OCI-LY7 (cell line): ENCODE measurements around the gene TEX50.

Experiments
- CTCF ChIP-seq: fragments of 200-600 bp; sonication (generic); conservative IDR thresholded peaks from 2 replicates; pipeline ENCODE4 v1.5.1; 2014; ENCODE audit warnings: mild to moderate bottlenecking, antibody characterized with exemption, low read length, moderate library complexity, mixed read lengths
- EZH2phosphoT487 ChIP-seq: fragments of 200-600 bp; sonication (generic); IDR thresholded peaks from 2 replicates; pipeline ENCODE4 v1.6.1; 2018; ENCODE audit warnings: low read depth, borderline replicate concordance, mild to moderate bottlenecking, mixed run types, antibody characterized with exemption, low read length, moderate library complexity, mixed read lengths

- no peak for TF ChIP-seq CTCF
- TF ChIP-seq EZH2phosphoT487: no peak
Observed at GRCh38 chr1:173601588-173601987, 33.5 kb upstream of the TEX50 start.
